HL-60 (cell line): ENCODE measurements around the gene SATL1.

Experiments used
- GABPA ChIP-seq: IDR thresholded peaks from 2 replicates; pipeline ENCODE4 v1.6.1; 2012; ENCODE audit warnings: low read depth
- POLR2AphosphoS5 ChIP-seq: IDR thresholded peaks from 2 replicates; pipeline ENCODE4 v1.6.1; 2012; ENCODE audit warnings: low read depth
- SPI1 ChIP-seq: IDR thresholded peaks from 2 replicates; pipeline ENCODE4 v1.6.1; 2012; ENCODE audit warnings: low read depth, mild to moderate bottlenecking, borderline replicate concordance
- TF ChIP-seq, protein P1 (sequence below): IDR thresholded peaks from one replicate; pipeline ENCODE4 v1.5.1; 2011; ENCODE audit warnings: low read length, control low read depth, inconsistent platforms; ENCODE audit not compliant: insufficient read depth
- TF ChIP-seq, protein P2 (sequence below): IDR thresholded peaks from 2 replicates; pipeline ENCODE4 v1.6.1; 2012; ENCODE audit warnings: low read depth; ENCODE audit not compliant: insufficient replicate concordance

DNA sequence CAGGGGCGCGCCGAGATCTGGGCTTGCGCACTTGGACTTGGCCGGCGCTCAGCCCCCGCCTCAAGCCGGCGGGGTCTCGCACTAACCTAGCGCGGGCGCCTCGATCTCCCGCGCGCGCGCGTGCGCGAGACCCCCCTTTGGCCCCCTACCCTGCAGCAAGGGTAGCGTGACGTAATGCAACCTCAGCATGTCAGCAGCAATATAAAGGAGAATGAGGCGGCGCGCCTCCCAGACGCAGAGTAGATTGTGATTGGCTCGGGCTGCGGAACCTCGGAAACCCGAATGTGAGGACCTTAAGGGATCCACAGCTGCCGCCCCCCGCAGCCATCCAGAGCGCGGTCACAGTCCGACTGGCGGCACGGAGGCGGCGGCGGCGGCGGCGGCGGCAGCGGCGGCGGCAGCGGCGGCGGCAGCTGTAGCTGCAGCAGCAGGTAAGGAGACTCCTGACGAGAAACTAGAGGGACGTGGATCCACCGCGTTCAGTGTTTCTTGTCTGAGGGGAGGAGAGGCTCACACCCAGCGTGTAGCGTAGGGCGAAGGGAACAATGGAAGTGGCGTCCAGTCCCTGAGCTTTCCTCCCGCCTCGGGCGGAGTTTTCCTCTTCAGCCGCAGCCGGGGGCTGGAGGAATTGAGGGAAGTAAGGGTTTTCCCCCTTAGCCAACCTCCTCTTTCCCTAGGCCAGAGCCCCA lies at the start of gene SATL1, which contains the start of gene ZNF711:
- TF ChIP-seq, protein P1, sequence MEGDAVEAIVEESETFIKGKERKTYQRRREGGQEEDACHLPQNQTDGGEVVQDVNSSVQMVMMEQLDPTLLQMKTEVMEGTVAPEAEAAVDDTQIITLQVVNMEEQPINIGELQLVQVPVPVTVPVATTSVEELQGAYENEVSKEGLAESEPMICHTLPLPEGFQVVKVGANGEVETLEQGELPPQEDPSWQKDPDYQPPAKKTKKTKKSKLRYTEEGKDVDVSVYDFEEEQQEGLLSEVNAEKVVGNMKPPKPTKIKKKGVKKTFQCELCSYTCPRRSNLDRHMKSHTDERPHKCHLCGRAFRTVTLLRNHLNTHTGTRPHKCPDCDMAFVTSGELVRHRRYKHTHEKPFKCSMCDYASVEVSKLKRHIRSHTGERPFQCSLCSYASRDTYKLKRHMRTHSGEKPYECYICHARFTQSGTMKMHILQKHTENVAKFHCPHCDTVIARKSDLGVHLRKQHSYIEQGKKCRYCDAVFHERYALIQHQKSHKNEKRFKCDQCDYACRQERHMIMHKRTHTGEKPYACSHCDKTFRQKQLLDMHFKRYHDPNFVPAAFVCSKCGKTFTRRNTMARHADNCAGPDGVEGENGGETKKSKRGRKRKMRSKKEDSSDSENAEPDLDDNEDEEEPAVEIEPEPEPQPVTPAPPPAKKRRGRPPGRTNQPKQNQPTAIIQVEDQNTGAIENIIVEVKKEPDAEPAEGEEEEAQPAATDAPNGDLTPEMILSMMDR = no peak
- TF ChIP-seq POLR2AphosphoS5 (no peak), GABPA (no peak), SPI1 (no peak)
- TF ChIP-seq, protein P2, sequence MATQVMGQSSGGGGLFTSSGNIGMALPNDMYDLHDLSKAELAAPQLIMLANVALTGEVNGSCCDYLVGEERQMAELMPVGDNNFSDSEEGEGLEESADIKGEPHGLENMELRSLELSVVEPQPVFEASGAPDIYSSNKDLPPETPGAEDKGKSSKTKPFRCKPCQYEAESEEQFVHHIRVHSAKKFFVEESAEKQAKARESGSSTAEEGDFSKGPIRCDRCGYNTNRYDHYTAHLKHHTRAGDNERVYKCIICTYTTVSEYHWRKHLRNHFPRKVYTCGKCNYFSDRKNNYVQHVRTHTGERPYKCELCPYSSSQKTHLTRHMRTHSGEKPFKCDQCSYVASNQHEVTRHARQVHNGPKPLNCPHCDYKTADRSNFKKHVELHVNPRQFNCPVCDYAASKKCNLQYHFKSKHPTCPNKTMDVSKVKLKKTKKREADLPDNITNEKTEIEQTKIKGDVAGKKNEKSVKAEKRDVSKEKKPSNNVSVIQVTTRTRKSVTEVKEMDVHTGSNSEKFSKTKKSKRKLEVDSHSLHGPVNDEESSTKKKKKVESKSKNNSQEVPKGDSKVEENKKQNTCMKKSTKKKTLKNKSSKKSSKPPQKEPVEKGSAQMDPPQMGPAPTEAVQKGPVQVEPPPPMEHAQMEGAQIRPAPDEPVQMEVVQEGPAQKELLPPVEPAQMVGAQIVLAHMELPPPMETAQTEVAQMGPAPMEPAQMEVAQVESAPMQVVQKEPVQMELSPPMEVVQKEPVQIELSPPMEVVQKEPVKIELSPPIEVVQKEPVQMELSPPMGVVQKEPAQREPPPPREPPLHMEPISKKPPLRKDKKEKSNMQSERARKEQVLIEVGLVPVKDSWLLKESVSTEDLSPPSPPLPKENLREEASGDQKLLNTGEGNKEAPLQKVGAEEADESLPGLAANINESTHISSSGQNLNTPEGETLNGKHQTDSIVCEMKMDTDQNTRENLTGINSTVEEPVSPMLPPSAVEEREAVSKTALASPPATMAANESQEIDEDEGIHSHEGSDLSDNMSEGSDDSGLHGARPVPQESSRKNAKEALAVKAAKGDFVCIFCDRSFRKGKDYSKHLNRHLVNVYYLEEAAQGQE = no peak
